Gastrocnemius medialis (tissue), 4 donors: Measurements from ENCODE around the gene ZNF674.

Experiments
- POLR2A ChIP-seq, 2 donors: fragments of 450-650 bp; IDR thresholded peaks; one replicate each; pipeline ENCODE4 v1.6.1; 2017; ENCODE audit warnings: antibody characterized with exemption in 2 of 2, mild to moderate bottlenecking in 2 of 2, moderate library complexity in 2 of 2
- TF ChIP-seq, protein P1 (sequence below), 5 experiments: fragments of 450-650 bp in 3 of 5; fragments of 200-600 bp in 2 of 5; sonication (generic) in 2 of 5; IDR thresholded peaks in 4 of 5; conservative IDR thresholded peaks in 1 of 5; 1 replicate in 4 of 5; 2 replicates in 1 of 5; pipeline ENCODE4 v1.5.1; 2016 to 2019; ENCODE audit warnings: antibody characterized with exemption in 5 of 5, mild to moderate bottlenecking in 3 of 5, moderate library complexity in 3 of 5

DNA sequence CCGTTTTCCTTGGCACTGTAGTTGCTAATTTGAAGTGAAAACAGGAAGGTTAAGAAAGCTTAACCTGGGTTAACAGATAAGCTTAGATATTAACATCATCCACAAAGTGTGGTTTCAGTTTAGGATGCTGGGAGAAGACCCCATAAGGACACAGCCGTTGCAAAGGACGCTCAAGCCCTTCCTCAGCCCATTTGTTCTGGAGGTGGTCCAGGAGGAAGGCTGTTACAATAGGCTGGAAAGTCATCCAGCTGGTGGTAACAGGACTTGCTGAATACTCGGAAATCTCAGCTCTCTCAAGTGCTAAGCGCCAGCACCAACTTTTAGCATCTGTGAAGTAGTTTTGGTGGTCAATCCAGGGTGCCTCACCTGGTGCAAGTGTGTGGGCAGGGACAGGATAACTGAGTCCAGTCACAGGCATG is 42.5 kb upstream of the ZNF674 start:
- TF ChIP-seq, protein P1, sequence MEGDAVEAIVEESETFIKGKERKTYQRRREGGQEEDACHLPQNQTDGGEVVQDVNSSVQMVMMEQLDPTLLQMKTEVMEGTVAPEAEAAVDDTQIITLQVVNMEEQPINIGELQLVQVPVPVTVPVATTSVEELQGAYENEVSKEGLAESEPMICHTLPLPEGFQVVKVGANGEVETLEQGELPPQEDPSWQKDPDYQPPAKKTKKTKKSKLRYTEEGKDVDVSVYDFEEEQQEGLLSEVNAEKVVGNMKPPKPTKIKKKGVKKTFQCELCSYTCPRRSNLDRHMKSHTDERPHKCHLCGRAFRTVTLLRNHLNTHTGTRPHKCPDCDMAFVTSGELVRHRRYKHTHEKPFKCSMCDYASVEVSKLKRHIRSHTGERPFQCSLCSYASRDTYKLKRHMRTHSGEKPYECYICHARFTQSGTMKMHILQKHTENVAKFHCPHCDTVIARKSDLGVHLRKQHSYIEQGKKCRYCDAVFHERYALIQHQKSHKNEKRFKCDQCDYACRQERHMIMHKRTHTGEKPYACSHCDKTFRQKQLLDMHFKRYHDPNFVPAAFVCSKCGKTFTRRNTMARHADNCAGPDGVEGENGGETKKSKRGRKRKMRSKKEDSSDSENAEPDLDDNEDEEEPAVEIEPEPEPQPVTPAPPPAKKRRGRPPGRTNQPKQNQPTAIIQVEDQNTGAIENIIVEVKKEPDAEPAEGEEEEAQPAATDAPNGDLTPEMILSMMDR (IDR thresholded peaks at IDR 0.05 in 4 of 5, conservative IDR thresholded peaks at IDR 0.05 in 1 of 5) = no peak
- no peak for TF ChIP-seq POLR2A (IDR thresholded peaks at IDR 0.05)
